OCI-LY7 (cell line): ENCODE results near the gene SCGB2B2.

Experiments used
- CTCF ChIP-seq: fragments of 200-600 bp; sonication (generic); conservative IDR thresholded peaks from 2 replicates; pipeline ENCODE4 v1.5.1; 2014; ENCODE audit warnings: mild to moderate bottlenecking, antibody characterized with exemption, low read length, moderate library complexity, mixed read lengths
- EZH2phosphoT487 ChIP-seq: fragments of 200-600 bp; sonication (generic); IDR thresholded peaks from 2 replicates; pipeline ENCODE4 v1.6.1; 2018; ENCODE audit warnings: low read depth, borderline replicate concordance, mild to moderate bottlenecking, mixed run types, antibody characterized with exemption, low read length, moderate library complexity, mixed read lengths

- TF ChIP-seq CTCF: no peak
- TF ChIP-seq EZH2phosphoT487: no peak
Measured at GRCh38 chr19:34664870-34665269, 12.1 kb downstream of the SCGB2B2 start.
